Stimulated activated CD4-positive, alpha-beta T cell treated with anti-CD3 and anti-CD28 coated beads, Interleukin-15, amount 100 ng/mL, for 24 hours (primary cell): ENCODE results near the gene ALKBH1.
A peak's percentile ranks its signal among the peaks of the same experiment; 100 is the strongest.
"Not testable (repeated sequence)": the region's sequence is repeated elsewhere in the genome, so short reads cannot be mapped to it uniquely, and the experiment has no call there.

Experiments
- DNase-seq: peaks from one replicate; pipeline ENCODE4 v3.0.0-alpha.2; 2020

Gene ALKBH1

GRCh38 chr14:77673193-77673592 is 34.6 kb downstream of the ALKBH1 start:
- no peak for DNase-seq

- DNase-seq: no peak
Measured at GRCh38 chr14:77667331-77667730, 40.5 kb downstream of the ALKBH1 start.

GRCh38 chr14:77663293-77663692 is 44.5 kb downstream of the ALKBH1 start:
- no peak for DNase-seq

GRCh38 chr14:77661562-77661961 is 46.3 kb downstream of the ALKBH1 start:
- DNase-seq: not testable (repeated sequence)

GRCh38 chr14:77660754-77661153 is 47.1 kb downstream of the ALKBH1 start:
- no peak for DNase-seq

- no peak for DNase-seq
Measured at GRCh38 chr14:77659831-77660230, 48.0 kb downstream of the ALKBH1 start.

- DNase-seq: no peak
Measured at GRCh38 chr14:77657280-77657679, 50.5 kb downstream of the ALKBH1 start.

- no peak for DNase-seq
Measured at GRCh38 chr14:77654001-77654441, 53.8 kb downstream of the ALKBH1 start.

- DNase-seq: no peak
Measured at GRCh38 chr14:77649326-77649725, 58.5 kb downstream of the ALKBH1 start.

- no peak for DNase-seq
Measured at GRCh38 chr14:77648520-77649200, 59.2 kb downstream of the ALKBH1 start.

- DNase-seq: no peak
Measured at GRCh38 chr14:77647853-77648252, 60.0 kb downstream of the ALKBH1 start.

- no peak for DNase-seq
Measured at GRCh38 chr14:77646907-77647306, 60.9 kb downstream of the ALKBH1 start.

GRCh38 chr14:77645520-77646230 is 62.1 kb downstream of the ALKBH1 start:
- DNase-seq: no peak

GRCh38 chr14:77642407-77642806 is 65.4 kb downstream of the ALKBH1 start:
- no peak for DNase-seq

GRCh38 chr14:77641534-77642341 is 66.1 kb downstream of the ALKBH1 start:
- peak; percentile 84 for DNase-seq

GRCh38 chr14:77640756-77641533 is 66.9 kb downstream of the ALKBH1 start:
- no peak for DNase-seq

GRCh38 chr14:77638771-77639171 is 69.1 kb downstream of the ALKBH1 start:
- DNase-seq: no peak

GRCh38 chr14:77635869-77636268 is 72.0 kb downstream of the ALKBH1 start:
- DNase-seq: not testable (repeated sequence)

GRCh38 chr14:77635466-77635865 is 72.4 kb downstream of the ALKBH1 start:
- not testable (repeated sequence) for DNase-seq

- no peak for DNase-seq
Measured at GRCh38 chr14:77630111-77630510, 77.7 kb downstream of the ALKBH1 start.

- no peak for DNase-seq
Measured at GRCh38 chr14:77625360-77625759, 82.5 kb downstream of the ALKBH1 start.

- no peak for DNase-seq
Measured at GRCh38 chr14:77623201-77623600, 84.6 kb downstream of the ALKBH1 start.
